Uterus (tissue), 2 donors: ENCODE measurements around the gene SEPTIN7.

ENCODE experiments used
- CTCF ChIP-seq, 4 experiments: fragments of 200-600 bp in 2 of 4; fragments of 450-650 bp in 2 of 4; sonication (generic) in 2 of 4; IDR thresholded peaks; one replicate each; pipeline ENCODE4 v1.5.1; 2016 to 2019; ENCODE audit warnings: antibody characterized with exemption in 4 of 4, mild to moderate bottlenecking in 2 of 4, moderate library complexity in 1 of 4
- POLR2A ChIP-seq, 2 donors: fragments of 450-650 bp; IDR thresholded peaks; one replicate each; pipeline ENCODE4 v1.6.1; 2016; ENCODE audit warnings: antibody characterized with exemption in 2 of 2, mild to moderate bottlenecking in 1 of 2, moderate library complexity in 1 of 2

- TF ChIP-seq CTCF (IDR thresholded peaks at IDR 0.05) (no peak), POLR2A (IDR thresholded peaks at IDR 0.05) (no peak)
These were observed 19.3 kb downstream of the SEPTIN7 start for GRCh38 chr7:35819954-35820703.
